Measurements from ENCODE around the gene TRABD2B. TPM values are rescaled to one million over a fixed set of nuclear protein-coding genes. Genes with fewer than 3 reads are reported as not detected.

The TRABD2B gene
- total RNA-seq, 1 experiment from 2014 or later = 0.36 TPM

DNA sequence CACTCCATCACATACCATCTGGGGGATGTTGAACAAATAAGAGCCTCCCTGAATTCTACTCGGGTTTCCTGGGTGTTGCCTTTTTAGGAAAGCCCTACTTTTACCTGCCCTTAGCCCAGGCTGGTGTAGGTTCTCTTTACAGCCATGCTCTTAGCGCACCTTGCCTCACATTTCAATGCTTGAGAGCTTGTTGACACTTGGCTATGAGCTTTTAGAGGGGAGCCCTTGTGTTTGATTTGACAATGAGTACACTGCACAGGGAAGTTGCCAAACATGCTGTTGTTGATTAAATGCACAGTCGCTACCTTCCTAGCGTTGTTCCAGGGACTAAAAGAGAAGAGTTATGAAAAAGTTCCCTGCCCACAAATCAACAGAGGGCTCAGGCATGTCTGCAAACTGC is 103.8 kb downstream of the TRABD2B start:
- Mint-ChIP-seq H3K36me3 (ENCODE audit: insufficient read depth, unreplicated experiment) (no peaks in the 10 kb centered on the region), H3K4me1 (ENCODE audit: low read depth, unreplicated experiment) (no peaks in the 10 kb centered on the region), H3K27me3 (ENCODE audit: insufficient read depth, unreplicated experiment) (peaks cover 2% of the 10 kb centered on the region), H3K27ac (ENCODE audit: unreplicated experiment) (no peak overlapping the region), H3K9me3 (ENCODE audit: unreplicated experiment) (no peaks in the 10 kb centered on the region), H3K4me3 (ENCODE audit: unreplicated experiment) (no peak overlapping the region)
- DNase-seq = no peak
- no peaks in the 10 kb centered on the region for H3K36me3 ChIP-seq (ENCODE audit: control insufficient read depth, insufficient read depth, low read length)
- POLR2A ChIA-PET = no interaction called here
- no peak for TF ChIP-seq CTCF (IDR thresholded peaks at IDR 0.05; ENCODE audit: insufficient read depth in 1 of 2, low read depth in 1 of 2, low read length in 1 of 2, severe bottlenecking in 1 of 2, unreplicated experiment in 1 of 2)
- intact Hi-C loops (cut with micrococcal nuclease; ENCODE audit: unreplicated experiment) = no loop called here
- no peaks in the 10 kb centered on the region for H3K27me3 ChIP-seq (replicated peaks; ENCODE audit: control insufficient read depth, insufficient read depth, low read length)
- H3K9me3 ChIP-seq = no peaks in the 10 kb centered on the region
- BruUV-seq (replicated peaks) = no TSS peak
- H3K4me3 ChIP-seq (ENCODE audit: low read depth, low read length) = no peak overlapping the region
- CTCF ChIA-PET = no interaction called here
- H3K4me1 ChIP-seq = no peaks in the 10 kb centered on the region

DNA sequence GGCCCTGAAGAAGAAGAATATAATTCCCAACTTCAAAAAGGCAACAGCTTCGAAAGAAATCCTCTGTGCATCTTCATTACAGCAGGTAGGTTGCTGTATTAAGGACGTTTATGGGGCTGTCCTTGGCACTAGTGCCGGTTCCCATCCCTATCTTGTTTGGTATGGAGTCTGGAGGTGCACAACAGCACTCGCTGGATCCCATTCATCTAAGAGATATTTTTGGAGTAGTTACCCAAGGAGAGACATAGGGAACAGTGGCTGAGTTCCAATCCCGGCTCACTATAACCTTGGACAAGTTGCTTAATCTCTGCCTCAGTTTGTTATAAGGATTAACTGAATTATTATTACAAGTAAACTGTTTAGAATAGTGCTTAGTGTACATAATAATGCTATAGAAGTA is 106.4 kb downstream of the TRABD2B start:
- no peaks in the 10 kb centered on the region for H3K4me1 Mint-ChIP-seq (ENCODE audit: low read depth, unreplicated experiment)
- no peaks in the 10 kb centered on the region for H3K9me3 ChIP-seq
- BruUV-seq (replicated peaks) = no TSS peak
- H3K4me3 Mint-ChIP-seq (ENCODE audit: unreplicated experiment) = no peak overlapping the region
- no peaks in the 10 kb centered on the region for H3K36me3 Mint-ChIP-seq (ENCODE audit: insufficient read depth, unreplicated experiment)
- no peak for TF ChIP-seq CTCF (IDR thresholded peaks at IDR 0.05; ENCODE audit: insufficient read depth in 1 of 2, low read depth in 1 of 2, low read length in 1 of 2, severe bottlenecking in 1 of 2, unreplicated experiment in 1 of 2)
- POLR2A ChIA-PET = no interaction called here
- DNase-seq = no peak
- H3K36me3 ChIP-seq (ENCODE audit: control insufficient read depth, insufficient read depth, low read length) = no peaks in the 10 kb centered on the region
- H3K4me3 ChIP-seq (ENCODE audit: low read depth, low read length) = no peak overlapping the region
- no peaks in the 10 kb centered on the region for H3K4me1 ChIP-seq
- H3K9me3 Mint-ChIP-seq (ENCODE audit: unreplicated experiment) = no peaks in the 10 kb centered on the region
- peaks cover 3% of the 10 kb centered on the region for H3K27me3 Mint-ChIP-seq (ENCODE audit: insufficient read depth, unreplicated experiment)
- CTCF ChIA-PET = no interaction called here
- H3K27me3 ChIP-seq (replicated peaks; ENCODE audit: control insufficient read depth, insufficient read depth, low read length) = no peaks in the 10 kb centered on the region
- no peak overlapping the region for H3K27ac Mint-ChIP-seq (ENCODE audit: unreplicated experiment)
- intact Hi-C loops (cut with micrococcal nuclease; ENCODE audit: unreplicated experiment) = no loop called here

GRCh38 chr1:47888294-47888629 is 108.9 kb downstream of the TRABD2B start:
- Mint-ChIP-seq H3K9me3 (ENCODE audit: unreplicated experiment) (no peaks in the 10 kb centered on the region), H3K4me1 (ENCODE audit: low read depth, unreplicated experiment) (no peaks in the 10 kb centered on the region), H3K4me3 (ENCODE audit: unreplicated experiment) (no peak overlapping the region), H3K27me3 (ENCODE audit: insufficient read depth, unreplicated experiment) (peaks cover 3% of the 10 kb centered on the region), H3K36me3 (ENCODE audit: insufficient read depth, unreplicated experiment) (no peaks in the 10 kb centered on the region), H3K27ac (ENCODE audit: unreplicated experiment) (no peak overlapping the region)
- intact Hi-C loops (cut with micrococcal nuclease; ENCODE audit: unreplicated experiment) = no loop called here
- Histone ChIP-seq H3K9me3 (no peaks in the 10 kb centered on the region), H3K4me3 (ENCODE audit: low read depth, low read length) (no peak overlapping the region), H3K27me3 (replicated peaks; ENCODE audit: control insufficient read depth, insufficient read depth, low read length) (no peaks in the 10 kb centered on the region), H3K4me1 (no peaks in the 10 kb centered on the region), H3K36me3 (ENCODE audit: control insufficient read depth, insufficient read depth, low read length) (no peaks in the 10 kb centered on the region)
- no peak for DNase-seq
- TF ChIP-seq CTCF (IDR thresholded peaks at IDR 0.05; ENCODE audit: insufficient read depth in 1 of 2, low read depth in 1 of 2, low read length in 1 of 2, severe bottlenecking in 1 of 2, unreplicated experiment in 1 of 2) = no peak
- no TSS peak for BruUV-seq (replicated peaks)
- CTCF ChIA-PET = no interaction called here
- POLR2A ChIA-PET = no interaction called here
